ENCODE data around the gene MGAM2.

The MGAM2 gene

DNA sequence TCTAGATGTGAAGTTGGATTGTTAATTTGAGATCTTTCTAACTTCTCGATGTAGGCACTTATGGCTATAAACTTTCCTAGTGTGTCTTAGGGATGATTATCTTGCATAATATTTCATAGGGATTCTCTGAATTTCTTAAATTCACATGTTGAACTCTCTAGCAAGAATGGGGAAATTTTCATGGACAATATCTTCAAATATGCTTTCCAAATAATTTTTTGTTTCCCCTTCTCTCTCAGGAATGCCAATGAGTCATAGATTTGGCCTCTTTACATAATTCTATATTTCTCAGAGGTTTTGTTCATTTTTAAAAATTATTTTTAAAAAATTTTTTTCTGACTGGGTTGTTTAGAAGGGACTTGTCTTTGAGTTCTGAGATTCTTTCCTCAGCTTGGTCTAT, 68.9 kb downstream of the MGAM2 start:
- no peak for DNase-seq

- DNase-seq = no peak
Measured at GRCh38 chr7:142181211-142181610, 69.7 kb downstream of the MGAM2 start.

DNA sequence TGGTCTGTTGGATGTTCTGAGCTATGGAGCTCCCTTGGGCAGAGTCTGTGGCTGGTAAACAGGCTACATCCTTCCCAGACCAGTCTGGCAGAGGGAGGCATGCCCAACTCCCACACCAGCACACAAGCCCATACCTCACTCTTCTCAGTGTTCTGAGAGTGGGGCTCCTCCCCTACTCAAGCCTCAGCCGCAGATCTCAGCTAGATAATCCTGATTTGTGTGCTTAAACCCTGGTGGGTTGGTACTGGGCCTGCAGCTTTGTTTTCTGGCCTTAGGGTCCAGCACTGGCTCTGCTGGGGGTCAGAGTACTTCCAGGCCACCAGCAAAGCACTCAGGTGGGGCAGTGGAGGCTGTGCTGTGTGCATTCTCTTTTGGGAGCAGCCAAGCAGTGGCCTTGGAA, 70.4 kb downstream of the MGAM2 start:
- no peak for DNase-seq

DNA sequence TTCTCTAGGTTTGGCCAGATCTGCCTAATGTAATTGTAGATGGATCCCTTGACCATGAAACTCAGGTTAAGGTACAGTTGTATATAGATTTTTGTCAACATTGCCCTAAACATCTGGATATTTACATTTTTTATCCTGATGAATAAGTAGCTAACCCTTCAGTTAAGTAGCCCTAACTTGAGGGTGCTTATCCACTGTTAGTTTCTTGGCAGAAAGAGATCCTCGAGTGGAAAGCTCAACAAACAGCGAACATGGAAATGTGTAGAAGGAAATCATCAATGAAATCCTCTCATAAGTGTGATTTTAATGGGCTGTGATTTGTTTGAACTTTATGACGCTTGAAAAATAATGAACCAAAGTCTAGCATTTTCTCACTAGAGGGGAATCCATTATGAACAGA, 73.6 kb downstream of the MGAM2 start:
- DNase-seq = no peak

DNA sequence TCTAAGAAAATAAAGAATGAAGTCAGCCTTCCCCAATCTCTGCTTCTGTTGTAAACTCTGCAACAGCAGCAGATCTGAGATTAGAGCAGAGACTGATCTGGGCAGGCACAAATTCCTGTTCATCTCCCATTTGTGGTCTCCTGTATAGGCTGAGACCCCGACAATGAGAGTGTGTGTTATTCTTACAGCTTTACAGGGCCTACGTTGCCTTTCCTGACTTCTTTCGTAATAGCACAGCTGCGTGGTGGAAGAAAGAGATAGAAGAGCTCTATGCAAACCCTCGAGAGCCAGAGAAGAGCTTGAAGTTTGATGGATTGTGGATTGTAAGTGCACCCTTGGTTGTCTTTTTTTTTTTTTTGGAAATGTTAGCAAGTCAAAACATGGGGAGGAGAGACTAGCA, 74.3 kb downstream of the MGAM2 start:
- no peak for DNase-seq

DNA sequence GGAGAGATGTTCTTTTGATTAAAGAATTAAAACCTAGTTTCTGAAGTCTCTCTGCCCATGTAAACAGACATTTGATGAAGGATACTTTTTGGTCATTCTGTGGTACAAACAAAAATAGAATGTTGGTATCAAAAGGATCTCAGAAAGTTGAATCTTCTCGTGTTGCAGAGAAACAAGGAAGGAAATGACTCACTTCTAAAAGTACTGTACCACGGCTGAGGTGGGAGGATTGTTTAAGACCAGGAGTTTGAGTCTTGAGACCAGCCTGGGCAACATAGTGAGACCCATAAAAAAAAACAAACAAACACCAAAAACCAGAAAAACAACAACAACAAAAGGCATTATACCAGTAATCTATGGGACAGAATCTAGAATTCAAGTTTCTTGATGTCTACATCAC, 76.6 kb downstream of the MGAM2 start:
- no peak for DNase-seq

DNA sequence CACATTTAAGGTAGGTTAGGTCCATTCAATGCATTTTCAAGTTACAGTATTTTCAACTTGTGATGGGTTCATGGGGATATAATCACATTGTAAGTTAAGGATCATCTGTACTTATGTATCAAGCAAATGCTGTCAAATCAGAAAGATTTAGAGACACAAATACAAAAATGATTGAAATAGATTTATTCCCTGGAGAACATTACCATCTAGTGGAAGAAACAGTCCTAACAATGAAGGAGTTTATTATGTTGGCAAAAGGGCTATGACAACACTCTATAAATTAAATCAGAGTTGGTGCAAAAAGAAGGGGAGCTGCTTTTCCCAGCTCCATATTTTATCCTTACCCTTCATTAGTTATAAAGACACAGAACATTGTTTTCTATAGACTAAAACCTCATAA, 77.3 kb downstream of the MGAM2 start:
- DNase-seq = no peak

GRCh38 chr7:142194201-142194600, 82.7 kb downstream of the MGAM2 start:
- DNase-seq = no peak

DNA sequence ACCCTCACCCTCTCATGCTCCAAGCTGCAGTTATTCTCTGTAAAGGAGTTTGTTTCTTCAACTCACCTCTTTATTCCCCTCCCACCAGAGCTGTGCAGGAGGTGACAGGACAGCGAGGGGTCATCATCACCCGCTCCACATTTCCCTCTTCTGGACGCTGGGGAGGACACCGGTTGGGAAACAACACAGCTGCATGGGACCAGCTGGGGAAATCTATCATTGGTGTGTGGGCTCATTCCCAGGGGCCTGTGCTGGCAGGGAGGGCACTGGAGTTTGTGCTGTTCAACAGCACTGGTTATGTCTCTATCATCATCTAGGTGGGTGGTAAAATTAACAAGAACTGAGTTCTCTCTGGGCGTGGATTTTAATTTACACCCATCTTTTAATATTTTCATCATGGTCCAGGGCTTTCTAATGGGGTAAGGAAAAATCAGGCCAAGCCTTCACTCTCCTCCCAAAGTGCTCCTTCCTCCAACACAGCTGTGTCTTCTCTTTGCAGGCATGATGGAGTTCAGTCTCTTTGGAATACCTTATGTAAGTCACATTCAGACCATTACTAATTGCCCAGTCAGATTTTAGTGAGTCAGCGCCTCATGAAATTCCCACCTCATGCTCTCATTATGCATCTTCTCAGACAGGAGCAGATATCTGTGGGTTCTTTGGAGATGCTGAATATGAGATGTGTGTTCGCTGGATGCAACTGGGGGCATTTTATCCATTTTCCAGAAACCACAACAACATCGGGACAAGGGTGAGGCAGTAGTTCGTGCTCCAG, 84.7 kb downstream of the MGAM2 start:
- DNase-seq = no peak

GRCh38 chr7:142200206-142200605, 88.7 kb downstream of the MGAM2 start:
- DNase-seq = no peak

DNA sequence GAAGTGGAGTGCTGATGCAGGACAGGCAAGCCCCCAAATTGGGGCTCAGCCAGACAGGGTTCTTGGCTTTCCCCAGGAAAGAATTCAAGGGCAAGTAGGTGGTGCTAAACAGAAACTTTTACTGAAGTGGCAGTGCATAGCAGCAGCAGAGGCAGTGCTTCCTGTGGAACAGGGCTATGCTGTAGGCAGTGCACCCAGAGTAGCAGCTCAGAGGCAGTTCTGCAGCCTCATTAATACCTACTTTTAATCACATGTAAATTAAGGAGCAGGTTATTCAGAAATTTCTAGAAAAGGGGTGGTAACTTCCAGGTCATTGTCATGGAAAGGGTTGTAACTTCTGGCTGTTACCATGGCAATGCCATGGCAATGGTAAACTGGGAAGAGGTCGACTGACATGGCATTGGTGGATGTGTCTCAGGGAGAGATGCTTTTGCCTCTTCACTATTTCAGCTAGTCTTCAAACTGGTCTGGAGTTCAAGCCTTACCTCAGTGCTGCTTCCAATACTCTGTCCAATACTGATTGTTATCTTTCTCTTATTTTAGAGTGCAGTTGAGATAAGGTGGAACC, 117.1 kb downstream of the MGAM2 start:
- DNase-seq = no peak

GRCh38 chr7:142231716-142232115, 120.2 kb downstream of the MGAM2 start:
- no peak for DNase-seq

GRCh38 chr7:142240546-142240945, 129.0 kb downstream of the MGAM2 start:
- DNase-seq = no peak

DNA sequence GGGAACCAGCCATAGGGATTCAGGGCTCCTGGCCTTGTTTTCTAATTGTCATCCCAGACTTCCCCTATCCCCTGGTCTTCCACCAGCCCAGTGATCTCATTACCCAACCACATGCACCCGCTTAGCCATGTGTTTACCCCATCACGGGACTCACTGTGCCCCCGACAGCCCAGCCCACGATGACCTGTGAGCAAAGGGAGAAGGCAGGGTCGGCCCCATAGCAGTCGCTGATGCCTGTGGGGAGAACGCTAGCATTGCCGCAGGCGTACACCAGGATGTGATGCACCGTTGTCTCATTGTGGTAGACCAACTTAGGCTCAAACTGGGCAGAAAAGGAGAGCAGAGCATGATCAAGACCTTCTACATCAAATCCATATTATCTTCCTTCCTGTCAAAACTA, 132.3 kb downstream of the MGAM2 start:
- no peak for DNase-seq

GRCh38 chr7:142248166-142249160, 136.9 kb downstream of the MGAM2 start:
- DNase-seq = no peak

- DNase-seq = no peak
Measured at GRCh38 chr7:142249918-142250317, 138.4 kb downstream of the MGAM2 start.

DNA sequence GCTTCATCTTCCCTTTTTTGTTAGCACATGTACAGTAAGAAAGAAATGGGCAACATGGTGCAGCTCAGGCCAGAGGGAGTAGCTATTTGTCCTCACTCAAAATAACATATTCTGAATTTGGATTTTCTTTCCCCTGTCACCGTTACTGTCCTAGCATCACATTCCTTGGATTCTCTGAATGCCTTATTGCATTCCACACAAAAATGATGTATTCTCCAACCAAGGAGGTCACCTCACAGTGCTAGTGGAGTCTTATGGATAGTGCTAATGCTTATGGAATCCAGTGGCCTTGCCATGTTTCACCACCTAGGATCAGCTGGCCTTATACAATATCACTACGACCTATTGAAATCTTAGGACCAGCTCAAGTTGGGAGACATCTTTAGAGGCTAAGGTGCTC, 139.2 kb downstream of the MGAM2 start:
- no peak for DNase-seq

DNA sequence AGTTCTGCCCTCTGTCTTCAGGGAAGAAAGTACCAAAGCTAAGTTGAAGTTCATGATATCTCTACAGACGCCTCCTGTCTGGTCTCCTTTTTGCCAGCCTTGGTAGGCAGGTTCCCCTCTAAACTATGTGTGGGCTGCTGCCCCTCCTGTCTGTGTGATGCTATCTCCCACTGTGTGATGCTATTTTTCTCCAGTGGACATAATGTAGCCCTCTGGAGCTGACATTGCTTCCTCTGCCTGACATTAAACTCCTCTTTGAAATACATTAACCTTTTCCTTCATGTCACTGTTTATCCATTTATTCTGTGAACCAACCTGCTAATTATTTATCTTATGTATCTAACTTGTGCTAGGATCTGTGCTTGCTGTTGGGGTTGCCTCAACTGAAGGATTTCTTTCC, 146.4 kb downstream of the MGAM2 start, which contains the start of gene PRSS58:
Gene PRSS58 (minus strand): TSS at position 101 of the 400 bp plus-strand sequence. CDS start 351 bp downstream, outside the sequence.
- DNase-seq = no peak

DNA sequence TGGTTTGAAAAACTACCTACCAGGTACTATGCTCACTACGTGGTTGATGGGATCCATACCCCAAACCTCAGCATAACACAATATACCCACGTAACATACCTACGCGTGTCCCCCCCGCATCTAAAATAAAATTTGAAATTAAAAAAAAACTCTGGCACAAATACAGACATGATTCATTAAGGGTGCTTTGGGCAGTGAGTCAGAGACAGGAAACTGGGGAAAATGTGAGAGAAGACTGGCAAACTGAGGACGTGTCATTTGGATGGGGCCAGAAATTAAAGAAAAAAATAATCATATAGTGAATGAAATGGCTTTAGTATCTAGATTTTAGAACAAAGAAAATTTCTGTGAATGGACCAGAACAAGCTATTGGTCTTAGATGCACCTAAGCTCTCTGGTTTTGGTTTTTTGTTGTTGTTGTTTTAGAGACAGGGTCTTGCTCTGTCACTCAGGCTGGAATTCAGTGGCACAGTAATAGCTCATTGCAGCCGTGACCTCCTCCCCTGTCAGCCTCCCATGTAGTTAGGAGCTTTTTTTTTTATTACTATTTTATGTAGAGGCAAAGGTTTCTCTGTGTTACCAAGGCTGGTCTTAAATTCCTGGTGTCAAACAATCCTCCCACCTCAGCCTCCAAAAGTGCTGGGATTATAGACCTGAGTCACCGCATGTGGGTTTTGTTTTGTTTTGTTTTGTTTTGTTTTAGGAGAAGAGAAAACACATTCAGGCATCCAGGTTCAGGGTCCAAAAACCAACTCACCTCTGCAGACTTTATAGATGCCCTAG, 152.3 kb downstream of the MGAM2 start:
- DNase-seq = no peak
